T-helper 17 cell (primary cell): ENCODE results near the gene CD300LB. TPM values are rescaled to one million over a fixed set of nuclear protein-coding genes. Genes with fewer than 3 reads are reported as not detected.

Experiments
- ATAC-seq: fragments of 150-1000 bp; cut with Tn5 transposase; 2 replicates; pipeline ENCODE4 v1.10.0; 2021; ENCODE audit warnings: mild to moderate bottlenecking, moderate library complexity
- DNase-seq, 3 donors: peaks; one replicate each; pipeline versions ENCODE4 v3.0.0 to v3.0.0-alpha.2; 2020 to 2021
- H3K9me3 ChIP-seq: one replicate; pipeline ENCODE4 v1.7.0; 2013; ENCODE audit warnings: low read length, mild to moderate bottlenecking; ENCODE audit not compliant: control insufficient read depth, poor library complexity, severe bottlenecking
- H3K27ac Mint-ChIP-seq: one replicate; pipeline ENCODE4 v1.8.0; 2022; ENCODE audit warnings: mild to moderate bottlenecking, moderate library complexity, mixed read lengths
- H3K27me3 Mint-ChIP-seq: one replicate; pipeline ENCODE4 v1.8.0; 2022; ENCODE audit warnings: mixed read lengths
- H3K36me3 Mint-ChIP-seq: one replicate; pipeline ENCODE4 v1.8.0; 2022; ENCODE audit warnings: low read depth, mixed read lengths
- H3K4me1 Mint-ChIP-seq: one replicate; pipeline ENCODE4 v1.8.0; 2022; ENCODE audit warnings: mild to moderate bottlenecking, mixed read lengths
- H3K4me3 Mint-ChIP-seq: one replicate; pipeline ENCODE4 v1.8.0; 2022; ENCODE audit warnings: mild to moderate bottlenecking, moderate library complexity, mixed read lengths
- total RNA-seq, 4 donors: library from RNA in 2 of 4; stranded (reverse) in 2 of 4; gene quantifications; one replicate each; pipeline ENCODE4 v1.2.3 and lab custom pipeline; 2022 to 2026

CD300LB gene
- total RNA-seq, 2 donors from 2014 or later, result 0.34 to 1.4 TPM

DNA sequence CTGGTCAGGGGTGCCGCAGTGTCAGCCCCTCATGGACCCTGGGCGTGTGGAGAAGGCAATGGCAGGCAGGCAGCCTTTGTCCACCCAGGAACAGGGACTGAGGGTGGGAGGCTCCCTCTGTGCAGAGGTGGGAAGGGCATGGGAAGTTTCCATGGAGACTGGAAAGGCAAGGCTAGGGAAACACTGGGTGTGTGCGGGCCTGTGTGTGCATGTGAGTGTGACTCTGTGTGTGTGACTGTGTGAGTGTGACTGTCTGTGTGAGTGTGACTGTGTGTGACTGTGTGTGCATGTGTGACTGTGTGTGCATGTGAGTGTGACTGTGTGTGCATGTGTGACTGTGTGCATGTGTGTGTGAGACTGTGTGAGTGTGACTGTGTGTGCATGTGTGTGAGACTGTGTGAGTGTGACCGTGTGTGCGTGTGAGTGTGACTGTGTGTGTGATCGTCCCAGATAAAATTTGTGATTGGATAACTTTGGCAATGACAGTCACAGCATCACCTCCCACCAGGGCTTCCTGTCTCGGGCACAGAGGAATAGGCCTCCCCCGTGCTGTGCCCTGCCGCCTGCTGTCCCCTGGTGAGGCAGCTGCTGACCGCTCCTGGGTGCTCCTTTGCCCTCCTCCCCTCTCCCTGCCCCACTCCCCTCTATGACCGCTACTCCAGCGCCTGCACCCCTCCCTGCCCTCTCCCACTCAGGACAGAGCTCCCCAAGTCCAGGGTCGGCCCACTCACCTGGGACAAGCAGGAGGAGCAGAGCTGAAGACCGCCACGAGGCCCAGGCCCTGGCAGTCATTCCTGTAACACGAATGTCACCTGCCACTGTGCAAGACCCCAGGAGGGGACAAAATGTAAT lies 13.9 kb upstream of the CD300LB start:
- peaks cover 48% of the 10 kb centered on the region for H3K27me3 Mint-ChIP-seq
- no peak for ATAC-seq
- DNase-seq, result no peak
- no peaks in the 10 kb centered on the region for H3K36me3 Mint-ChIP-seq
- no peak overlapping the region for H3K4me3 Mint-ChIP-seq
- peaks cover 12% of the 10 kb centered on the region for H3K4me1 Mint-ChIP-seq
- H3K27ac Mint-ChIP-seq, result no peak overlapping the region
- H3K9me3 ChIP-seq, result no peaks in the 10 kb centered on the region

DNA sequence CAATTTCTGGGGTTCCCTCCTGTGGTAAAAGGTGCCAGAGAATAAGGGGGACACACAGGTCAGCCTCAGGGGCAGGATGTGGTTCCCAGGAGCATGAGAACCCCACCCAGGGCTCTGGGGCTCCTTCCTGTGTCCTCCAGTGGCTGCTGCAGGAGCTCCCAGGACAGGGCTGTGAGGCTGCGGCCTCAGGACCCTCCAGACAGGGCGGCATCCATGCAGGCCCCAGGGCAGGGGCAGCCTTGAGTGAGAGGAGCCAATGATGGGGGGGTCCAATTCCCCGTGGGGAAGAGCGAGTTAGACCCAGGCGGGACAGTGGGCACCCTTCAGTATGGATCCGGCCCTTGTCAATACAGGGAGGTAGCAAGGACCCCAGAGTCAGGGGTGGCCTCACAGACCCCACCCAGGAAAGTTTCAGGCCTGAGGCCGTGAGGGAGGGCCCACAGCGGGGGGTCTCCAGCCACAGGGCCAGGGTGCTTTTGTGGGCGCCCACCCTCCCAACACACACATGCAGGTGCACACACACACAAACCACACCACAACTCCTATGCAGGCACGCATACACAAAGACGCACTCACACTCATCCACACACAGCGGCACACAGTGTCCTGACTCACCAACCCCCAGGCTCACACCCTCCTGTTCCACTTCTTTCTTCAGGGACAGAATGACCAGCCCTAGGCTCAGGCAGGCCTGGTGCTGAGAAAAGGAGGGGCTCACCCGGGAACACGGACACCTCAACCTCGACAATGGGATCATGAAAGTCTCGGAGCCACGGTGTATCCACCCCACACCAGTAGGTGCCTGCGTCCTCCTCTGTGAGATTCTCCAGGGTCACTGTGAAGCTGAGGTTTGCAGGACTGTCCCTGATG lies 12.9 kb upstream of the CD300LB start:
- no peak for DNase-seq
- peaks cover 15% of the 10 kb centered on the region for H3K4me1 Mint-ChIP-seq

DNA sequence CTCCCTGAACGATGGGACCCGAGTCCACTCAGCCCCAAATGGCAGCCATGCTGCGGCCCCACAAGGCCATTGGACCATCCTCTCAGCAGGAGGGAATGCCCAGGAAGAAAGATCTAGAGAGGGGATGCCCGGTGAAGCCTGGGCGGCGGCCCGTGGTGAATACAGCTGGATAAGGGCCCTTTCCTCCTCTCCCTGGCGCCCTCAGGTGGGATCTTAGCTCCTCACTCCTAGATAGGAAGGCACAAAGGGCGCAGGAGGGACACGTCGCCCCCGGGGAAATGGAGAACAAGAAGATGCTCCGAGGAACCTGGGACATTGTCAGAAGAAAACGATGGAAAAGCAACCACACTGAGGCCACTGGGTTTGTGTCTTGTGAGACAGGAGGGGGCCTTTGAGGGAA lies 12.1 kb upstream of the CD300LB start:
- Mint-ChIP-seq H3K27me3 (peaks cover 45% of the 10 kb centered on the region), H3K36me3 (no peaks in the 10 kb centered on the region), H3K27ac (no peak overlapping the region), H3K4me1 (peaks cover 17% of the 10 kb centered on the region), H3K4me3 (no peak overlapping the region)
- ATAC-seq (no peak), DNase-seq (no peak)
- H3K9me3 ChIP-seq, result no peaks in the 10 kb centered on the region

More for the DNA sequence above, 12.9 kb upstream of the CD300LB start:
- ATAC-seq, result no peak
- Mint-ChIP-seq H3K36me3 (no peaks in the 10 kb centered on the region), H3K4me3 (no peak overlapping the region), H3K27ac (no peak overlapping the region), H3K27me3 (peaks cover 50% of the 10 kb centered on the region)
- no peaks in the 10 kb centered on the region for H3K9me3 ChIP-seq

DNA sequence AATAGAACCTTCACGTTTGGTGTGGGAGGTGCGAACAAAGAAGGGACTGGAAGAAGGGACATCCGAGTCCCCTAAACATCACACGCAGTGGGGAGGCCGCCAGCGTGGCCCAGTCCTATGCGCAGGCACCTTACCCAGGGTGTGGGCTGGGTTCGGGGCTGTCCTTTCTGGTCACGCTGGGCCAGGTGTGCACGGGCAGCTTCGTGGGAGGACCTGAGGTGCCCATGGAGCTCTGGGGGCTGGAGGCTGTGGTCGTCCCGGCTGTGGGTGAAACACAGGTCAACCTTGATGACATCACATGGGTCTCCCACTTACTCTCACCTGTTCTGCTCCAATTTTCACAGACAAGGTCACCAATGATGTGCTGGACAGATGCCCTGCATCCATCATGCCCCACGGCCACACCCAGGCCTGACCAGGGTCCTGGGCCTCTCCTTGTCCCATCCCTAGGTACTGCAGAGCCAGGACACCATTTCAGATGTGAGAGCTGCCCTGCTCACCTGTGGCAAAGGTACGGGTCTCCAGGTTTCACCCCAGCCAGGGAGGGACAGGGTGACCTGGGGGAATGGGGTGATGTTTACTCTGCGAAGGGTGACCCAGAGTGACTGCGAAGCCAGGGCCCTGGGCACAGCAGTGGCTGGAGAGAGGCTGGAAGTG lies 11.6 kb upstream of the CD300LB start:
- Mint-ChIP-seq H3K27ac (no peak overlapping the region), H3K27me3 (peaks cover 40% of the 10 kb centered on the region), H3K4me3 (no peak overlapping the region), H3K36me3 (no peaks in the 10 kb centered on the region), H3K4me1 (peaks cover 12% of the 10 kb centered on the region)
- no peak for ATAC-seq
- no peak for DNase-seq
- no peaks in the 10 kb centered on the region for H3K9me3 ChIP-seq

DNA sequence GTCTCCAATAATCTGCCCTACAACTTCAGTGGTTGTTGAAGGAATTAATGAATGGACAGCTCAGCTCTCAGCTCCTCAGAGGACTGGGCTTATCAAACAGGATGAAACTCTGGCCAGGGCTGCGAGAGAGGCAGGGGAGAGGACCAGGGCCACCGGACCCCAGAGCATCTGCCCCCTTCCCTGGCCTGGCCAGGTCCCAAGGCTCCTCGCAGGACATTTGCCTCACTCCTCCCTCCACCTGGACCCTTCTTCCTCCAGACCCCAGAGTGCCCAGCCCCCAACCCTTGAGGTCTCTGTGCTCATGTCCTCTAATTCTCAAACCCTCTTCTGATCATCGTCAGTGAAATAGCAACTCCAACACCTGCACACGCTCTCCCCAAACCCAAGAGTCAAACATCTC lies 10.9 kb upstream of the CD300LB start:
- ATAC-seq (no peak), DNase-seq (no peak)
- H3K27me3 Mint-ChIP-seq, result peaks cover 35% of the 10 kb centered on the region
- H3K9me3 ChIP-seq, result no peaks in the 10 kb centered on the region
- no peak overlapping the region for H3K4me3 Mint-ChIP-seq
- H3K27ac Mint-ChIP-seq, result no peak overlapping the region
- H3K4me1 Mint-ChIP-seq, result peaks cover 9% of the 10 kb centered on the region
- no peaks in the 10 kb centered on the region for H3K36me3 Mint-ChIP-seq

DNA sequence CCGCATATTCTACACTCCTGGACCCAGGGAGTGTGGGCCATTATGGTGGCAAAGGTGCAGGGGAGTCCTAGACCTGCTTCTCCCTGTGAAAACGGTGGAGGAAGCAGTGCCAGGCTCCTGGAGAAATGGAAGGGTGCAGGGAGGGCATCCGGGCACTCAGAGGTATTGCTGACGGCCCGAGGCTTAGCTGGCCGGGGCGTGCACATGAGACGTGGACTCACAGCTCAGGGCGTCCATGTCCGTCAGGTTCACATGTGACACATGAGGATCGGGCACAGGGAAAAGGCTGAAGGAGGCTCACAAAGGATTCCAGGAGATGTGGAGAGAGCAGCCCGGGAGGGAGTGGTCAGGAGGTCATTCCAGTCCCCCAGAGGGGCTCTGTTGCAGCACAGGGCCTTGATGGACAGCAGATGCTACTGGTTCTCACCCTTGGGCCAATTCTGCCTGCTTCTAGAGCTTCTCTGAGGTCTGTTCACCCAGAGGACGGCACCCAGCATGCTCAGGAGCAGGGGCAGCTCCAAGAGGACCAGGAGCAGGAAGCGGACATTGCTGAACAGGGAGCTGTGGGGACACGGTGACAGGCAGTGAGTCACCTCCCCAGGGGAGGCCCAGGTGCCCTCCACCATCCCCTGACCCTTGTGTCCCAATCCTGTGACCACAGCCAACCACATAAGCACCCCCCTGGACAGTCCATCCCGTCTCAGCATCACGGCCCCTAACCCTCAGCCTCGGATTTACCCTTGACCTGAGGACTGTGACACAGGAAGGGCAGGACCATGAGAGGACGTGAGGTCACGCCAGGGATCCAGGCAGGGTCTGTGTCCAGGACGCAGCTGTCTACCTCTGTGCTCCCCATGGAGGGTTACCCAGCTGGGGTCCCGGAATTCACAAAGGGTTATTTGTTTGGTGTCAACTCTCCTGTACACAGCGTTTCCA lies 10.2 kb upstream of the CD300LB start:
- H3K4me3 Mint-ChIP-seq, result no peak overlapping the region
- peaks cover 4% of the 10 kb centered on the region for H3K36me3 Mint-ChIP-seq
- H3K4me1 Mint-ChIP-seq, result peaks cover 13% of the 10 kb centered on the region
- H3K27ac Mint-ChIP-seq, result no peak overlapping the region
- peaks cover 43% of the 10 kb centered on the region for H3K27me3 Mint-ChIP-seq
- no peaks in the 10 kb centered on the region for H3K9me3 ChIP-seq
- no peak for ATAC-seq
- DNase-seq, result no peak

DNA sequence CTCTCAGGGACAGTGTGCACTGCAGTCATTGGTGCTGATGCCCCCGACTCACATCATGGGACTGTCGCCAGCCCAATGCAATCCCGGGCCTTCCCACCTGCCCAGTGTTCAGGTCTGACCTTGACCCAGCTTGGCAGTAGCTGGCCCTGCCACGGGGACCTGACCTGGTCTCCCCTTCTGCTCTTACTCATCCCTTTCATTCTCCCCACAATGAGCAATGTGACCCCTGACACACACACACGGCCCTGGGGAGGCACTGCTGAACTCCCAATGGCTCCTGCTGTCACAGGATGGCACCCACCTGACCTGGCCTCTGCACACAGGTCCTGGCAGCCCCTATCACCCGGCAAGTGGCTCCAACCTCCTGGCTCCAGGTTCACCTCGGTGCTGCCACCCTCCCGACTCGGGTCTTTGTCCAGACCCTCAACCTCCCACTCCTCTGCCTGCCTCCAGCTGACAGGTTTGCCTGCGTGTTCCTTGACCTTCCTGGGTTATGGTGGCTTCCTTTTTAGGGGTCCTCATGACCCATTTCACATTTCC lies 8.1 kb upstream of the CD300LB start:
- Mint-ChIP-seq H3K36me3 (peaks cover 4% of the 10 kb centered on the region), H3K4me3 (no peak overlapping the region), H3K4me1 (peaks cover 11% of the 10 kb centered on the region), H3K27me3 (peaks cover 52% of the 10 kb centered on the region), H3K27ac (no peak overlapping the region)
- DNase-seq (no peak), ATAC-seq (no peak)
- no peaks in the 10 kb centered on the region for H3K9me3 ChIP-seq

DNA sequence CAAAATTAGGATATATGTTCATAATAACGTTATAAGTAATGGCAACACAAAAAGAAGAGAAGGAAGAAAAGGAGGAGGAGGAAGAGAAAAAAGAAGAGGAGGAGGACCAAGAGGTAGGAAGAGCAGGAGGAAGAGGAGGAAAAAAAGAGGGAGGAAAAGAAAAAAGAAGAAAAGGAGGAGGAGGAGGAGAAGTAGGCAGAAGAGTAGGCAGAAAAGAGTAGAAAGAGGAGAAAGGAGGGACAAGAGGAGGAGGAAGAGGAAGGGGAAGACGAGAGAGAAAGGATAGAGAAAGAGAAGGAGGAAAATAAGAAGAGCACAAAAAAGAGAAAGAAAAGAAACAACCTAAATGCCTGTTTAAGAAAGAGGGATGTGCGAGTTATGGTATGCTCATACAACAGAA lies 5.6 kb upstream of the CD300LB start:
- ATAC-seq (no peak), DNase-seq (no peak)
- Mint-ChIP-seq H3K4me1 (peaks cover 11% of the 10 kb centered on the region), H3K27me3 (peaks cover 58% of the 10 kb centered on the region), H3K4me3 (no peak overlapping the region), H3K27ac (peak overlapping the region; percentile 80), H3K36me3 (peaks cover 4% of the 10 kb centered on the region)
- H3K9me3 ChIP-seq, result no peaks in the 10 kb centered on the region

DNA sequence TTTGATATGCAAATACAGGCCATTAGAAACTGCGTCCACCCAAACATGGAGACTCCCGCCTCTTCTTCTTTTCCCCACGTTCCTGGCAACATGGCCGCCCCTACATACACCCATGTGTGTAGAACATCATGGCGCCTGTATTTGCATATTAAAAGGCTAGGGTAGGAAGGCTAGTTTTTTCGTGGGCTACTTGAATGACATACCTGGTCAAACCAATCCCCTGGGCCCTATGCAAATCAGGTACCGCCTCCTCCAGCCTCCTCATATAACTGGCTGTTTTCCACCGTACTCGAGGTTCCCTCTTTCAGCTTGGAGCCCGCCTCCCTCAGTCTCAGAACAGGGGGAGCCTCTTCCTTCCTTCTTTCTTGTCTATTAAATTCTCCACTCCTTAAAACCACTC lies 840 bp upstream of the CD300LB start:
- no peak for DNase-seq
- H3K27me3 Mint-ChIP-seq, result peaks cover 65% of the 10 kb centered on the region
- H3K27ac Mint-ChIP-seq, result no peak overlapping the region

DNA sequence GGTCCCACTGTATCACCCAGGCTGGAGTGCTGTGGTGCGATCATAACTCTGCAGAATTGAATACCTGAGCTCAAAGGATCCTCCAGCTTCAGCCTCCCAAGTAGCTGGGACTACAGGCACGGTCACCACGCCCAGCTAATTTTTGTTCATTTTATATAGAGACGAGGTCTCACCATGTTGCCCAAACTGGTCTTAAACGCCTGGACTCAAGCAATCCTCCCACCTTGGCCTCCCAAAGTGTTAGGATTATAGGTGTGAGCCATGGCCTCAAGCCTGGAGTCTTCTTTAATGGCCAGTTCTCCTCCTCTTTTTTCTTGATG lies 484 bp downstream of the CD300LB start:
- peaks cover 3% of the 10 kb centered on the region for H3K36me3 Mint-ChIP-seq
- H3K4me1 Mint-ChIP-seq, result peaks cover 9% of the 10 kb centered on the region
- no peak for ATAC-seq
- peaks cover 63% of the 10 kb centered on the region for H3K27me3 Mint-ChIP-seq
- no peak for DNase-seq
- H3K9me3 ChIP-seq, result no peaks in the 10 kb centered on the region
- H3K27ac Mint-ChIP-seq, result no peak overlapping the region
- H3K4me3 Mint-ChIP-seq, result no peak overlapping the region

More for the DNA sequence above, 840 bp upstream of the CD300LB start:
- peak; percentile 49 for ATAC-seq
- no peak overlapping the region for H3K4me3 Mint-ChIP-seq
- H3K4me1 Mint-ChIP-seq, result peaks cover 13% of the 10 kb centered on the region
- H3K36me3 Mint-ChIP-seq, result peaks cover 7% of the 10 kb centered on the region
- no peaks in the 10 kb centered on the region for H3K9me3 ChIP-seq

DNA sequence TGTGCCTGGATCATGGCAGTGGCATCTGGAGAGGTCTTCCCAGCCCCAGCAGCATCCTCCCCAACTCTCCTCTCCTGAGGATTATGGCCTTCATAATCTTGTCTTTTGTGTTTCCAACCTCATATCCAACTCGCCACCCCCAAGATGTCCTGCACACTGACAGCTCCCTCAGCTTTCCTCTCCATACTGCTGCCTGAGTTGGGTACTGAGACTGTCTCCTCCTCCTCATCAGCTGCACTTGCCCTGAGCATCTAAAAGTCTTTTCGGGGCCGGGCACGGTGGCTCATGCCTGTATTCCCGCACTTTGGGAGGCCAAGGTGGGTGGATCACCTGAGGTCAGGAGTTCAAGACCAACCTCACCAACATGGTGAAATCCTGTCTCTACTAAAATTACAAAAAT lies 2.0 kb downstream of the CD300LB start:
- Mint-ChIP-seq H3K27me3 (peaks cover 76% of the 10 kb centered on the region), H3K4me1 (peaks cover 9% of the 10 kb centered on the region), H3K36me3 (peaks cover 3% of the 10 kb centered on the region), H3K27ac (no peak overlapping the region), H3K4me3 (no peak overlapping the region)
- ATAC-seq, result no peak
- no peaks in the 10 kb centered on the region for H3K9me3 ChIP-seq
- no peak for DNase-seq

DNA sequence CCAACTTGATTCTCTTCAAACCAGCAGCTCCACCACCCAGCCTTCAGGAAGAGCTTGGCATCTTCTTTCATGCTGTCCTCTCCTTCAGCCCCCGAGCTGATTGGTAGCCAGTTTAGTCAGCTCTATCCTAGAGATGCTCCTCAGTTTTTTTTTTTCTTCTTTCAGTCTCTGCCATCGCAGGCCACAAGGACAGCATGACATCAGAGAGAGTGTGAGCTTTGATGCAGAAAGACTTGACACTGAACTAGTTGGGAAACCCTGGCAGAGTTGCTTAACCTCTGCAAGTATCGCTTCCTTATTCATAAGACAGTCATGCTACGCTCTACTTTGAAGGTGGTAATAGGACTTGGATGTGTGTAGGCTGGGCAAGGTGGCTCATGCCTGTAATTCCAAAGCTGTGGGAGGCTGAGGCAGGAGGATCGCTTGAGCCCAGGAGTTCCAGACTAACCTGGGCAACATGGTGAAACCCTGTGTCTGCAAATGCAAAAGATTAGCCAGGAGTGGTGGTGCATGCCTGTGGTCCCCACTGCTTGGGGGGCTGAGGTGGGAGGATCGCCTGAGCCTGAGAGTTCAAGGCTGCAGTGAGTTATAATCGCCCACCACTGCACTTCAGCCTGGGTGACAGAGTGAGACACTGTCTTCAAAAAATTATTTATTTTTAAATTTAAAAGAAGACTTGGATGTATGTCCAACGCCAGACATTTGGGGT lies 2.6 kb downstream of the CD300LB start:
- Mint-ChIP-seq H3K4me1 (peaks cover 9% of the 10 kb centered on the region), H3K27ac (no peak overlapping the region)

More for the DNA sequence above, 2.6 kb downstream of the CD300LB start:
- Mint-ChIP-seq H3K27me3 (peaks cover 82% of the 10 kb centered on the region), H3K4me3 (no peak overlapping the region), H3K36me3 (peaks cover 3% of the 10 kb centered on the region)
- no peaks in the 10 kb centered on the region for H3K9me3 ChIP-seq
- peak; percentile 56 for ATAC-seq
- no peak for DNase-seq
